ENCODE data around the gene MRM2.

Gene MRM2

DNA sequence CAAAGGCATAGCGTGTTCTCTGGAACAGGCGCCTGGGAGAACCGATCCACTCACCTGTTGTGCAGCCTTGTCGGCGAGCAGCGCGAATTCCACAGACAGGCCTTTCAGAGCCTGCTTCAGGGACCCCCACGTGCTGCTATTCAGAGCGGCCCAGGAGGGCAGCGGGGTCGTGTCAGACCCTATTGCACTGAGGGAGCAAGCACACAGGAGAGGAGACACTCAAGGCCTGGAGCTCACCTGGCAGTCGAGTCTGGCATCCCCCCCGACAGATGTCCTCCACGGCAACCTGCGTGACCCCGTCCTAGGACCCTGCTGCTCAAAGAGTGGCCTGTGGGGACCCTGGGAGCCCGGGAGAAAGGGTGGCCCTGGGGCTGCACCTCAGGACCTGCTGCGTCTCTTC, 21.2 kb upstream of the MRM2 start:
- Histone ChIP-seq H3K4me3 (ENCODE audit: low read depth, low read length) (no peak overlapping the region), H3K27me3 (ENCODE audit: insufficient read depth, low read depth, severe bottlenecking) (no peaks in the 10 kb centered on the region), H3K9me3 (ENCODE audit: severe bottlenecking) (no peaks in the 10 kb centered on the region), H3K27ac (peak overlapping the region; percentile 60), H3K36me3 (peaks cover 37% of the 10 kb centered on the region)
- no peak for DNase-seq
- no peak for TF ChIP-seq CTCF (IDR thresholded peaks at IDR 0.05; ENCODE audit: low read depth, low read length)

GRCh38 chr7:2261611-2262010, 19.6 kb upstream of the MRM2 start:
- Histone ChIP-seq H3K27ac (no peak overlapping the region), H3K4me3 (ENCODE audit: low read depth, low read length) (no peak overlapping the region), H3K36me3 (peaks cover 46% of the 10 kb centered on the region), H3K27me3 (ENCODE audit: insufficient read depth, low read depth, severe bottlenecking) (no peaks in the 10 kb centered on the region), H3K9me3 (ENCODE audit: severe bottlenecking) (no peaks in the 10 kb centered on the region)
- no peak for DNase-seq
- TF ChIP-seq CTCF (IDR thresholded peaks at IDR 0.05; ENCODE audit: low read depth, low read length), result no peak

- Histone ChIP-seq H3K4me3 (ENCODE audit: low read depth, low read length) (no peak overlapping the region), H3K9me3 (ENCODE audit: severe bottlenecking) (no peaks in the 10 kb centered on the region), H3K36me3 (peaks cover 53% of the 10 kb centered on the region), H3K27me3 (ENCODE audit: insufficient read depth, low read depth, severe bottlenecking) (no peaks in the 10 kb centered on the region), H3K27ac (no peak overlapping the region)
- no peak for DNase-seq
- TF ChIP-seq CTCF (IDR thresholded peaks at IDR 0.05; ENCODE audit: low read depth, low read length), result no peak
These were observed 18.8 kb upstream of the MRM2 start for GRCh38 chr7:2260820-2261219.

GRCh38 chr7:2259480-2259879, 17.5 kb upstream of the MRM2 start:
- H3K27me3 ChIP-seq (ENCODE audit: insufficient read depth, low read depth, severe bottlenecking), result no peaks in the 10 kb centered on the region
- no peak for DNase-seq
- TF ChIP-seq CTCF (IDR thresholded peaks at IDR 0.05; ENCODE audit: low read depth, low read length), result no peak
- peaks cover 61% of the 10 kb centered on the region for H3K36me3 ChIP-seq
- H3K4me3 ChIP-seq (ENCODE audit: low read depth, low read length), result no peak overlapping the region
- H3K9me3 ChIP-seq (ENCODE audit: severe bottlenecking), result no peaks in the 10 kb centered on the region
- no peak overlapping the region for H3K27ac ChIP-seq

DNA sequence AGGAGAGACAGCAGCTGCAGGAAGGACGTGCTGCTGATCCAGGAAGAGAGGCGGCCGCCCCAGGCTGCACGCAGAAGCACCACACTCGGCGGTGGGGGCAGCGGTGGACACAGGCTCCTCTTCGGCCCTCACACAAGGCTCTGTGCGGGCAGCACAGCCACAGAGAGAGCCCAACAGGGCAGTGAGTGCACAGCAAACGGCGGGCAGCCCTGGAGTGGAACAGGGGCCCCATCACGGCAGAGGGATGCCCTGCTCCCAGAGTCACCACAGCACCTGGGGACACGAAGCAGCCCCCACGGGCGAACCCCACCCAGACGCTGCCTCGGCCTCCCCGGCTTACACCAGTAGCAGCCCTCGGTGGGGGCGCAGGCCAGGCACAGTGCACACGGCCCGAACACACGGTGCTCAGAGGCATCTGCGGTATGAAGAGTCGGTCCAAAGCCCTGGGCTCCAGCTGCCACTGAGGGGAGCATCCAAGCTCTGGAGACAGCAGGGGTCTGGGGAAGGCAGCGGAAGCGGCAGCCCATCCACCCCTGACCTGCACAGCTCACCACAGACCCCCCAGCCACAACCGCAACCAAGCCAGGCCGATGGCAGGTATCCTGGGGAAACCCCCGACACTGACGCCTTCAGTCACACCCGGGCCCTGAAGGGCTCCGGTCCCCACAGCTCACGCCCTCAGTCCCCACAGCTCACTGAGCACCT, 16.8 kb upstream of the MRM2 start:
- TF ChIP-seq CTCF (IDR thresholded peaks at IDR 0.05; ENCODE audit: low read depth, low read length), result no peak
- Histone ChIP-seq H3K27me3 (ENCODE audit: insufficient read depth, low read depth, severe bottlenecking) (no peaks in the 10 kb centered on the region), H3K4me3 (ENCODE audit: low read depth, low read length) (no peak overlapping the region), H3K27ac (no peak overlapping the region), H3K9me3 (ENCODE audit: severe bottlenecking) (no peaks in the 10 kb centered on the region), H3K36me3 (peaks cover 56% of the 10 kb centered on the region)
- DNase-seq, result no peak

DNA sequence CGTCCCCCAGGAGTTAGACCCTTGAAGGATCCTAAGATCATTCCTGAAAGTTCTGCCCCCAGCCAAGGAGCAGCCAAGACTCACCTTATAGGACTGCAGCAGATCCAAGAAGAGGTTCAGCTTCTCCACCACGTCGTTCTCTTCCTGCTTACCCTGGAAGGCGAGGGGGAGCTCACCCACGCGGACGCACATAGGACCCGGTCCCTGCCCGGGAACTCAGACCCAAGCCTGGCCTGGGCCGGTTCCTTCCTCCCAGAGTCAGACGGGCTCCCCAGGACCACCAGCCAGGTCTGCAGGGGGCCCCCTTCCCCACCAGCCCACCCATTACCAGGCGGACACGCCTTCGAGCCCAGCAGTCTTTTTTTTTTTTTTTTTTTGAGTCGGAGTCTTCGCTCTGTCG, 15.6 kb upstream of the MRM2 start:
- no peak for TF ChIP-seq CTCF (IDR thresholded peaks at IDR 0.05; ENCODE audit: low read depth, low read length)
- H3K36me3 ChIP-seq, result peaks cover 53% of the 10 kb centered on the region
- no peak overlapping the region for H3K27ac ChIP-seq
- DNase-seq, result no peak
- H3K4me3 ChIP-seq (ENCODE audit: low read depth, low read length), result no peak overlapping the region
- H3K9me3 ChIP-seq (ENCODE audit: severe bottlenecking), result no peaks in the 10 kb centered on the region
- H3K27me3 ChIP-seq (ENCODE audit: insufficient read depth, low read depth, severe bottlenecking), result no peaks in the 10 kb centered on the region

Data from WERI-Rb-1 (cell line).